HG03460 (cell line): ENCODE measurements around the gene TRMU.
A peak's percentile ranks its signal among the peaks of the same experiment; 100 is the strongest.

ENCODE experiments used
- ATAC-seq: cut with Tn5 transposase; IDR thresholded peaks from one replicate; pipeline ENCODE4 v1.9.1; 2021; ENCODE audit not compliant: unreplicated experiment

The TRMU gene

DNA sequence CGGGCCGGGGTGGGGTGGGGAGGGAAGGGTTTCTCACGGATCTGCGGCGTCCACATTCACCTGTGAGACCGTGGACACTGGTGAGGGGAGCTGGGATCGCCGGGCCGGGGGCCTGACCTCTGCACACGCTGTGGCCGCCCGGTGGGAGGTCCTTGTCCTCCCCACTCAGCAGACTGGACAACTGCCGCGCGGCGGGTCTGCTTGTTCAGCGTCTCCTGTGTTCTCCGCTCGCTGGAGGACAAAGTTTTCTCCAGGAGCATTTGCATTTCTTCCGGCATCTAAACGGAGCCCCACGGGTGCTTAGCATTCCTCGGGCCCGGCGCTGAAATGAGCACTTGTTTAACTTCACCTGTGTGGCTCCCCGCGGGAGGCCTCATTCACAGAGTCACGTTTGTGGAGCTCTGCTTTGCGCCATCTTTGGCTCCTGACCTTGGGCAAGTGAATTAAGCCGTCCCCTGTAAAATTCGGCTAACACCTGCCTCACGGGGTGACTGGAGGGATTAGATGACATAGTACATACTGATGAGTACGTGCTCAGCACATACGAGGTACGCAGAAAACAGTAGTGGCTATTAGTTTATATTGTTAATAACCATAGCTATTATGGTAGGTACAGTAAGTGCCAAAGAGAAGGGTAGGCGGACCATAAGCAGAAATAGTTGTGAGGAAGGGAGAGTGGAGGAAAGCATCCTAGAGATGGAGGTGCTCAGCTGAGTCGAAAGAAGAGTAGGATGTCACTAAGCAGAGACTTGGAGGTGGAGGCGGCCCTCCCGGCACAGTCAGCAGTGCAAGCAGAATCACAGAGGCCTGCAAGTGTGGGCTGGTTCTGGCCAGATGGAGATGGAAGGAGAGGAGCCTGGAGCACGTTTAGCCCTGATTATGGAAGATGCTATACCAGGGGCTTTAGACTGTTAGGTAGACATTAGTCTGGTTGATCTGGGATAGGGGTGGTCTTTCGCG, 885 bp downstream of the TRMU start:
- peak; percentile 15 for ATAC-seq

DNA sequence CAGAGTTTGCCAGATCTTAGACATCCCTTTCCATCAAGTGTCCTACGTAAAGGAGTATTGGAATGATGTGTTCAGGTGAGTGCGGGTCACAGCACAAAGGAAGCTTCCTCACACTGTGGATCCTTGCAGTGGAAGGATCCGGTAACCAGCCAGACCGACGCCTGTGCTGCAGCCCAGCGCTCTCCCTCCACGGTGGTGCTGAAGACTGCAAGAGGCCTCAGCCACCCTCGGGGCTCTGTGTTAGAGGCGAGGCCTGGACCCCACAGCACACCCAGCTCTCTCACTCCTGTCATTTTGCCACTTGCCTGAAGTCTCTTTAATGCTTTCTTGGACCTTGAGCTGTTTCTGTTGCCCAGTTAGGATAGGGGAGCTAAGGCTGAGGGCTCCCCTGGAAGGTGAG, 2.4 kb downstream of the TRMU start:
- no peak for ATAC-seq

DNA sequence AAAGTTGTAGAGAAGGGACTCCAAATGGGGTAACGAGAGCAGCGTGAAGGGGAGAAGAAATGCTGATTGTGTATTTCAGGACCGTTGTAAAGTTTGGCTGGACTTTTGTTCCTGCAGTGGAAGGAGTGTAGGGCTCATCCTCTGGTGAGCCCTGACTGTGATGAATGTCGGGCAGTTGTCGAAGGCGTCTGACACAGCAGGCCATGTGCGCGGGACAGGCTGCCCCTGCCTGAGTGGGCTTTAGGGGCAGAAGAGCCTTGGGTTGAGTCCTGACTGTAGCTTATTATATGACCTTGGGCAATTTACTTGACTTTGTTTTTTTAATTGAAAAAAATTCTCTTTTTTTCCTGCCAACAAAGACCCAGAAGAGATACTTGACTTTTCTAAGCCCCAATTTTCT, 3.1 kb downstream of the TRMU start:
- no peak for ATAC-seq

DNA sequence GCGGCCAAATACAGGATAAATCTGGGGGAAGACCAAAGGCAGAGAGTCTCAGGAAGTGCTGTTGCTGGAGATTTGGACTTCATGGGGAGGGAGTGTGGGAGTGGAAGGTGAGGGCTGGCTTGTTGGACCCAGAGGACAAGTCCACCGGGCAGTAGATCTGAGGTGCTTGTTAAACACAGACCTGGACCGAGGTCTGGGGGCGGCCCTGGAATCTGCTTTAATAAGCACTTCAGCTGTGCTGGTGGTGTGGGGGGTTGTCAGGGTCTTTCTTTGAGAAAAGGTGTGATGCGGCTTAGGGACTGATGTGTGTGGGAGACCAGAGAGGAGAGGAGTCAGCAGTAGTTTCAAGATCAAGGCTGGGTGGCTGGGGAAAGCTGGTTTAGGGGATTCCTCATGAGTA, 4.4 kb downstream of the TRMU start:
- no peak for ATAC-seq

DNA sequence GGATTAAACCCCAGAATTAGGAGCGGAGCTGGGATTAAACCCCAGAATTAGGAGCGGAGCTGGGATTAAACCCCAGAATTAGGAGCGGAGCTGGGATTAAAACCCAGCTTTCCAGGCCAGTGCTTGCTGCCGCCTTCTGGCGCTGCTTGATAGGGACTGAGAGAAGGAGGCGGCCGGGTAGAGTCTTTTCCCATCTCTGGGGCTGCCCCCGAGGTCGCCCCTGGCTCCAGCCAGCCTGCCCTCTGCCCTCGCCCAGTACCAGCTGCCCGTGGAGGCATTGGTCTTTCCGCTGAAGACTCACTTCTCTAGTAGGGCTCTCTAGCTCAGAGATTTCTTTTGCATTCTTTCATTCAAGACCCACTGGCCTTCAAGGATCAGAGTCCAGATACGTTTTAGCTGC, 5.2 kb downstream of the TRMU start:
- ATAC-seq, result no peak

DNA sequence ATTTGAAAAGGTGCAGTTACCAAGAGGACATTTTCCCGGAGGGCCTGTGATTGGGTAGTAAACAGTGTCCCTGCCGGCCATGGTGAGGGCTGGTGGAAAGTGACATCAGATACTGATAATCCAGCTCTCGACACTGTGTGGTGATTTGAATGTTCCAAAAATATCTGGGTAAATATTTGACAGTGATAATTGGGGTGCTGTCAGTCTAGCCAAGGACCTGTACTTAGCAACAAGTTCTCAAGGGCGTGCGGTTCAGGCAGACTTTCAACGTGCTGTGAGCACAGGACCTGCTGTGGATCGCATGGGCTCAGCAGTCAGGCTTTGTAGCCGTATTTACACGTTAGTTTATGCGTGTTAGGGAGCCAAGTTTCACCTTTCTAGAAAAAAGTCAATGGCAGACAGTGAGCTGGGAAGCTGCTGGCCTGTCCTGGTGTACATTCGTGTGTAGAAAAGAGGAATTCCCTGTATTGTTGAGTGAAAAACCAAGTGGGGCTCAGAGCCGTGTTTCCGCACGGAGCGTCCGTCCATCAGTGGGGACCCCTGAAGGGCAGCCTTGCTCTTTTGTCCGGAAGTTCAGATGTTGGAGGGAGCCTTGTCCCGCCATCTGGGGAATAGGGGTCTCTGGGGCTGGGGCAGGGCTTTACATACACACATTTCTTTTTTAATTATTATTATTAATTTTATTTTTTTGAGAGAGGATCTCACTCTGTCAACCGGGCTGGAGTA, 11.3 kb downstream of the TRMU start:
- ATAC-seq, result no peak

DNA sequence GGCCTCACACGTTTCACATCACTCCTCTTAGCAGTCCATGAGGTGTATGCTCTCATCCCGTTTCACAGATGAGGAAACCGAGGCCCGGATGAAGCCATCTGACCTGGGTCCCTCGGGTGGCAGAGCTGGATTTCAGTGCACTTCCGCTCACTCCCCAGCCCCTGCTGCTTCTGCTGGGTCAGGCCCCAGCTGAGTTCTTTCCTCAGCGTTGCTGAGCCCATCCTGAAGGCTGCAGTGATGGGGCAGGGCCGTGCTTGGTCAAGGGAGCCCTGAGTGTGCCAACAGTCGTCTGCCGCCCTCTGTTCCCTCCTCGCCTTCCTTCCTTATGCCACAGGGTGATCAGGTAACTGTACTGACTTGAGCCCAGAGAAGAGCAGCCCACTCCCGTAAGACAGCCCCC, 12.1 kb downstream of the TRMU start:
- ATAC-seq, result no peak

DNA sequence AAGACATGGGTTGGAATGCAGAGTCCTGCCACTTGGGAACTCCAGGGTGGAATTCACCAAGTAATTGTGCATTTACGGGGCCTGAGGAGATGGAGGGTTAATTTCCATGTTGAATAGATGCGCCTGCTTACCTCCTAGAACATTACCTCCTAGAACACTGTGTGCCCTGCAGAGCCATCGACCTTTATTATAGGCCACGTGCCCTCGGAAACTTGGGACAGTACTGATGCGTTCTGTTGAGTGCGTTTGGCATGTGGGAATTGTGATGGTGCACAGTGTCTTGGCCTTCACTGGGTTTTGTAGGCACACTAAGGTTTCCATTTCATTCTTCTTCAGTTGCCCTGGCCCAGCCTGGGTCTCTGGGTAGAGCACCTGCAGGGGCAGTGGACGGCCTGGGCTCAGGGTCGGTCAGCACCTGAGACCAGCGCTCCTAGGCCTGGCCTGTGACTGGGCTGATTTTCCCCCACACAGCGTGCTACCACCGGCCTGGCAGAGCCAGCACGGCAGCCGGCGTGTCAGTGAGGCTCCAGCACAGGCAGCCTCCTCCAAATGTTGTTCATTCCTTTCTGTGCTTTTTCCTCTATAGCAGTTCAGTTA, 12.7 kb downstream of the TRMU start:
- ATAC-seq, result no peak

DNA sequence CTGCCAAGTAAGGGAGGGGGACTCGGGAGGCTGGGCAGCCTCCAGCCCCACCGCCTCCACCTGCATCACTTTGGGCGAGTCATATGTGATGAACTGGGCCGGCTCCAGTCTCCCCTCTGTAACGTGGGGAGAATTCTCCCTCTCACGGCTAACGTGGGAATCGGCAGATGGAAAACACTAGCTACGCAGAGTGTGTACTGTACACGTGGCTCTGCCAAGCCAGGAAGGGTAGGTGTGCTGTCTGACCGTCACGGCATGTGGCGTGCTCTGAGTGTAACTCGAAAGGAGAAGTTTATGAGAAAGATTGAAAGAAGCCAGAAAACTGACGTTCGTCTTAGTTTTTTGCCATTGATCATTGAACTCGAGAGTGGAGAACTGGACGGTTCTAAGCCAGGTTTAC, 13.7 kb downstream of the TRMU start:
- ATAC-seq, result no peak

DNA sequence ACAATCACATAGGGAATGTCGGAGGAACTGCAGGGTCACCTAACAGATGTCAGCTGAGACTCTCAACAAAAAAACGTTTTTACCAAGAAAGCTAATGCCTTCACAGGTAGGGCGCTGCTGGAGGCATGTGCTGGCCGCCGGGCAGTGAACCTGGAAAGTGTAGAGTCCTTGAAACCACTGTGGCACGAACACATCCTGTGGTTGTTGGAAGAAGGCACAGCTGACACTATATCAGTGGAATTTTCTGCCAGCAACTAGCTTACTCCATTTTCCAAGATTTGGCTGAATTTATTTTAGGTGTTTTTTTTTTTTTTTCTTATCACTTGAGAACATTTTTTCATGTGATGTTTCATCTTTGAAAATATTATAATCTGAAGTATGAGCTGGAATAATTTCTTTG, 14.2 kb downstream of the TRMU start:
- no peak for ATAC-seq

DNA sequence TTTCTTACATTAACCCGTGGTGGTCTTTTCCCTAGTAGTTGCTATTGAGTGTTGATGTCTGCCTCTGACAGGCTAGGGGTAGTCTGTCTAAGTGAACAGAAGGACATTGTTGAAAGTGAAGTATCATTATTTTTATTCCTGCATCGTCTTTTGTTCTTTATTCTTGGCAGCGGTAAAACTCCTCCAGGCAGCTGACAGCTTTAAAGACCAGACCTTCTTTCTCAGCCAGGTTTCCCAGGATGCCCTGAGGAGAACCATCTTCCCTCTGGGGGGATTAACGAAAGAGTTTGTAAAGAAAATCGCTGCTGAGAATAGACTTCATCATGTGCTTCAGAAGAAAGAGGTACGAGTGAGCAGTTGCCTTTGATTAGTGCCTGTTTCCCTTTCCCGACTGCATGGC, 14.6 kb downstream of the TRMU start:
- no peak for ATAC-seq

DNA sequence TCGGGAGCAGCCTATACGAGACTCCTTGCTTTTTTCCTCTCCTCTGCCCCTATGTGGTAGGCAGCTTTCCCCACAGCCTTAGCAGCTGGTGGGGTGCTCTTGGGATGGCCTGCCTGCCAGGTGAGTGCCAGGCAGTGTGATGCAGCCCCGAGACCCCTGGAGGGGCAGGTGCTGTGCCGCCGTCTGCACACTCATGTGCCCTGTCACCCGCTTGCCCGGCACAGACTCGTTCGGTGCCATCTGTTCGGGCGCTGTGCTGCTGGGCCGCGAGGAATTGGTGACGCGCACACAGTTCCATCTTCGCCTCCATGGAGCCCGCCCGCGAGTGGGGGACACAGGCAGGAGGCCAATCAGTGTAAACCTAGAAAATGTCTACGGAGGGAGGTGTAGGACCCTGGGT, 15.1 kb downstream of the TRMU start:
- no peak for ATAC-seq

DNA sequence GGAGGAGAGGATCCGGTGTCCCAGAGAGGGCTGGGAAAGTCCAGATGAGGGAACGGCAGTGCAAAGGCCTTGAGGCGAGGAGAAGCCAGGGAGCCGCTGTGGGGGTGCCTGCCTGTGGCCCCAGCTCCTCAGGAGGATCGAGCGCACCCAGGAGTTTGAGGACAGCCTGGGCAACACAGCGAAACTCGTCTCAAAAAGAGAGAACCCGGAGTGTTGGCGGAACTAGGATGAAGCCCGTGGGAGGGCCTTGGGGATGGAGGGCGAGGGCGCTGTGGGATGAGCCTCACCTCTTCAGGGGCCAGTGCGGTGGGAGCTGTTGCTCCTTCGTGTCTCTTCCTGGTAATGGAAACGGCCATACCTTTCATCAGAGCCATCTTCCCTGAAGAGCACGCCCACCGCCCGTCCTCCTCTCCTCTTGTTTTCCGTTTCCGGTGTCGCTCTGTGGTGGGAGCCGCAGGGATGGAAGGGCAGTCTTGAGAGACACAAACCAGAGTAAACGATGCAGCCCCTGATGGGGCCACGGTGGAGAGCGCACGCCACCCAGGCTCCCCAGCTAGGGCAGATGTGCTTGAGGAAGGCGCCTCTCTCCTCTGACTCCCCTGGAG, 15.7 kb downstream of the TRMU start:
- ATAC-seq, result no peak

DNA sequence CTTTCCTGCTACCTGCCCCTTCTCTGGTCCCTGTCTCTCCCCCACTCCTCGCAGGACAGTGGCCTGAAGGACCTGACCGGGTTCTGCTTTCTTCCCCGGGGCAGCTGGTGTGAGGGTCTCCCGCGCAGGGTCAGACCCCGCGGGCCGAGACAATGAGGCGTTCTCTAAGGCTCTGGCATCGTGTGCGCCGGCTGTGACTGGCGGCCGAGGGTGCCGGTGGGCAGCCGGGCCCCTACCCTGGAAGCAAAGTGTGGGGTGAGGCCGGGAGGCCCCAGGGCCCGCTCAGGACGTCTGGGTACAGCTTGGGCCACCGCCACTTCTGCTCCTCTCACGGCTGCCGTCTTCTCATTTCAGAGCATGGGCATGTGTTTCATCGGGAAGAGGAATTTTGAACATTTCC, 16.3 kb downstream of the TRMU start:
- no peak for ATAC-seq

DNA sequence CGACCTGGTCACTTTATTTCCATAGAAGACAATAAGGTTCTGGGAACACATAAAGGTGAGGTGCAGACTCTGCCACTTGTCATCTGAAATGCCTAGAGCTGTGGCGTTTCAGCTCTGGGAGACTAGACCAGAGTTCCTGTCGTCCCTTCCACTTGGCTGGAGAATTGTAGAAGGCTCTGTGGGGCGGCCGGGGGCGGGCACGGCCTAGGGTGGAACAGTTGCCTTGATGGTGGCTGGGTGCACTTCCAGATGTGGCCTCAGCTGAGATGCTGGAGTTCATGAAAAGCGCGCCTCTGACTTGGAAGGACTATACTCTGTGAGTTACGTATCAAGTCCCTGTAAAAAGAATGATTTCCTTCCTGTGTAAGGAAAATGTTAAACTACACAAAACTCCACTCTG, 16.8 kb downstream of the TRMU start:
- ATAC-seq, result no peak

DNA sequence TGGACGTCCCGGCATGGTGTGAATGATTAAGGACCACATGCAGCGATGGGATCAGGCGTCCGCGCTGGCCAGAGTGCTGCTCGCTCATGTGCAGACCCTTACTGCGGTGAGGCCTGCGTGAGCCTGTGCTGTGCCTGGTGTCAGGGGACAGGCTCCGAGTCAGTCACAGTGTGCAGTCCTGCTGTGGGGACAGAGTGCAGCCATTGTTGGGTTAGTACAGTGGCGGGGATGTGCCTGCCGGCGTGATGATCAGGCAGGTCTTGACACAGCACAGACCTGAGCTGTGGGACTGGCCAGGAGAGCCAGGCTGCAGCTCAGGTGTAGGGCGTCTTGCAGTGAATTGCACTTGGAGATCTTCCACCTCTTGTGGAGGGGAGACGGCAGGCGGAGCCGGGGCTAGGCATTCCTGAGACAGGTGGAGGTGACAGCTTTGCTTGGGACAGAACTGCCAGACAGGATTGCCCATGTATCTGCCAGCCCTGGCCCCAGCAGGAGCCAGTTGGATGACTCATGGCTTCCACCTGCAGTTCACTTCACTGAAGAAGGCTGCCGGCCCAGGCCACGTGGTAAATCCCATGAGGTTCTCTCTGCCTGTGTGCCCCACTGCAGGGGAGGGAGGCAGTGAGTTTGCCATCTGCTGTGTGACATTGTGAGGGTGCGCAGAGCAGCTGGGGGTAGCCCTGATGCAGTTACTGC, 17.3 kb downstream of the TRMU start:
- no peak for ATAC-seq

DNA sequence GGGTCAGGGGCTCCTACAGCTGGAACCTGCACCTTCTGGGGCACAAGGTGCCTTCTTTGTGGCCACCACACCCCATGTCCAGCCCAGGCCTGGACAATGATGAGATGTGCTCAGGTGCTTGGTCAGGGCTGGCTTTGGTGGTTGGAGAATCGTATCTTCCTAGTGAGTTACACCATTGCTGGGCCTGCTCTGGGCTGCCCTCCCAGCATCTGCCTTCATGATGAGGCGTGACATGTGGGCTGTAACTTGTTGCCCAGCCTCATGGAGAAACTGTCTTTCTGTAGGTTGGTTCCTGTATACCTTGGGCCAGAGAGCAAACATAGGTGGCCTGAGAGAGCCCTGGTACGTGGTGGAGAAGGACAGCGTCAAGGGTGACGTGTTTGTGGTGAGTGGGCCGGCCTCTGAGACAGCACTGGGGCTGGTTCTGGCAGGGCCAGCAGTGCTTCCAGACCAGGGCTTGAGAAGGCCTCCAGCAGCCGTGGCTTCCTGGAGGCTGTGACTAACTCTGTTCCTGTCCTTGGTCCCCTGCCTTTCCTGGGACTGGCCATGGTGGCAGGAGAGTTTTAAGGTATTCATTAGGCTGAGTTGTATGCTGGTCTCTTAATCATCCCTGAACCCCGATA, 18.1 kb downstream of the TRMU start:
- ATAC-seq, result no peak

DNA sequence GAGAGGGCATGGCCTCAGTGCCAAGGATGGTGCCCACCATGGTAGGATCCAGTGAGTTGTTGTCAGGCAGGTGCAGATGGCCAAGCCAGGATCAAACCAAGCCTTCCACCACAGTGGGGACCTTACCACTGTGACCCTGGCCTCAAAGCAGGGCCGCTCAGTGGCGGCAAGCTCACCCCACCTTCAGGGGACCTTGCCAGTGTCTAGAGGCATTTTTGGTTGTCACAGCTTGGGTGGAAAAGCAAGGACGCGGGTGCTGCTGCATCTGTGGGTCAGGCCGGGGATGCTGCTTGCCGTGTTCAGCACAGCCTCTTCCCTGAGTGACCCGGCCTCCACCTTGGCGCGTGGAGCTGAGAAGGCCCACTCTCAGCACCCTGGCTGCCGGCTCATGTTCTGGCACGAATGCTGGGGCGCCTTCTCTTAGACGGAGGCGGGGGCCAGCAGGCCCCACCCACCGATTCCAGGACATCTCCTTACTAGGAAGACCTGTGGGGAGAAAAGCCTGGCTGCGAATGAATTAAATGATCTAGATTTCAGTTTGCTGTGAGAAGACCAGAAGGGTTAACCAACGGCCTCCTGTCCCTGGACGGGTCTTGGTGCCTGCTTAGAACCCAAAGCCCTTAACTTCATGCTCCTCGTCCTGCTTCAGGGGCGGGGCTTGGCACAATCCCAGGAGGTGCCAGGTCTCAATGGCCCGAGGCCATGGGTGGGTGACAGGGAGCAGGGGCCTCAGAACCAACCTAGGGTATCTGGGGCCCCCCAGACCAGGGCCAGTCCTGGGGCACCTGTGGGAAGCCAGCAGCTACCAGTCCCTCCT, 18.9 kb downstream of the TRMU start:
- no peak for ATAC-seq

DNA sequence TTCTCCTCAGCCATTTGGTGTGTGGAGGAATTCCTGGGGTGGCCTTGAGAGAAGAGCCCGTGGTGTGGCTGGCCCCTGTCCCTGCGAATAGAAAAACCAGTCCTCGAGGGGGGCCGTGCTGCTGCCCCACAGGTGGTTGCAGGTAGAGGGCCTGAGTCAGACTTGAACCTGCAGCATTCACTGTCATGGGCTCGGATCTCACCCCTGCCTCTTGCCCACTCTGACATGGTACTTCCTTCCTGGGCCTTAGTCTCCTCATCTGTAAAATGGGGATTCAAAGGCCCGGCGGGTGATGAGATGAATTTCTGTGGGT, 19.4 kb downstream of the TRMU start:
- no peak for ATAC-seq
